ENCODE data around the gene GNAT1. TPM values are rescaled to one million over a fixed set of nuclear protein-coding genes. Genes with fewer than 3 reads are reported as not detected.

GNAT1 gene
- total RNA-seq, 4 donors from 2014 or later, result not detected

Small RNAs within 50 kb of the gene (small RNA-seq; reads per million reads assigned to genes)
- gene MIR566 (0 reads per million in 2 donors), gene MIR5787 (0 reads per million in 2 donors)

Other genes starting within 250 kb of the GNAT1 start
- gene RBM5, start 102.7 kb upstream of the GNAT1 start, total RNA-seq, result 100 to 1,000 TPM; 212 to 498 (median 416) TPM
- 10 to 100 TPM; 21.2 to 41.0 (median 23.2) TPM for gene SEMA3F, start 36.3 kb upstream of the GNAT1 start, total RNA-seq
- 1 to 10 TPM in 1 of 4 donors, not detected in 3; 1.3 TPM for gene SLC38A3, start 13.7 kb downstream of the GNAT1 start, total RNA-seq
- 100 to 1,000 TPM in 2 of 4 donors, 10 to 100 TPM in 2; 71.8 to 178 (median 98.4) TPM for gene GNAI2, start 44.6 kb downstream of the GNAT1 start, total RNA-seq
- gene SEMA3B, start 77.5 kb downstream of the GNAT1 start, total RNA-seq, result 100 to 1,000 TPM in 3 of 4 donors, 10 to 100 TPM in 1; 56.1 to 367 (median 267) TPM
- gene LSMEM2, start 87.5 kb downstream of the GNAT1 start, total RNA-seq, result not detected
- 100 to 1,000 TPM in 3 of 4 donors, 10 to 100 TPM in 1; 75.5 to 205 (median 140) TPM for gene IFRD2, start 100.8 kb downstream of the GNAT1 start, total RNA-seq
- gene HYAL3, start 107.8 kb downstream of the GNAT1 start, total RNA-seq, result 1 to 10 TPM; 3.0 to 6.6 (median 4.2) TPM
- gene NAA80, start 107.8 kb downstream of the GNAT1 start, total RNA-seq, result 10 to 100 TPM in 3 of 4 donors, 1 to 10 TPM in 1; 3.2 to 14.0 (median 12.4) TPM
- gene HYAL1, start 112.0 kb downstream of the GNAT1 start, total RNA-seq, result 1 to 10 TPM; 1.2 to 5.1 (median 4.6) TPM
- 10 to 100 TPM; 18.2 to 63.1 (median 39.9) TPM for gene HYAL2, start 131.1 kb downstream of the GNAT1 start, total RNA-seq
- 10 to 100 TPM in 3 of 4 donors, 1 to 10 TPM in 1; 5.8 to 19.8 (median 17.5) TPM for gene TUSC2, start 136.6 kb downstream of the GNAT1 start, total RNA-seq
- 10 to 100 TPM; 27.6 to 80.0 (median 29.4) TPM for gene RASSF1, start 149.2 kb downstream of the GNAT1 start, total RNA-seq
- under 1 TPM in 2 of 4 donors, not detected in 2; 0.27 to 0.38 TPM for gene ZMYND10, start 154.1 kb downstream of the GNAT1 start, total RNA-seq
- gene NPRL2, start 159.2 kb downstream of the GNAT1 start, total RNA-seq, result 10 to 100 TPM; 19.1 to 45.4 (median 28.3) TPM
- 10 to 100 TPM; 22.3 to 69.5 (median 38.6) TPM for gene CYB561D2, start 159.3 kb downstream of the GNAT1 start, total RNA-seq
- gene TMEM115, start 167.9 kb downstream of the GNAT1 start, total RNA-seq, result 10 to 100 TPM; 14.0 to 75.5 (median 66.2) TPM